Measurements from ENCODE around the gene TROAP. TPM values are rescaled to one million over a fixed set of nuclear protein-coding genes. Genes with fewer than 3 reads are reported as not detected.

Gene TROAP
- total RNA-seq, 1 experiment from 2014 or later = 135 TPM

DNA sequence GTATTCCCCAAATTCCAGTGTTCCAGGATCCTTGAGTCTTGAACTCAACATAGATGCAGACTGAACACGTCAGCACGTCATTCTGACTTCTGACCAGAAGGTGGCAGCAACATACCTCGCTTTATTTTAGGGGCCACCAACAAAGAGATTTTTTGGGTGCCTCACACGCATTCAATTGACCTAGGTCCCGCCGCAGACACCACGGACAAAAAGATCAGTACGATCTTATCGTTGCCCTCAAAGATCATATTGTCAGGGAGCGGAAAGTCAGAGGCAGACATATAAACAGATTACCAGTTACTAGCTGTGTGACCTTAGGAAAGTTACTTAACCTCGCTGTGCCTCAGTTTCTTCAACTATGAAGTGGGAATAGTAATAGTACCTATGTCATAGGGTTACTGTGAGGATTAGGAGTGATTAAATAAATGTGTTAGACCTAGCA lies 34.6 kb upstream of the TROAP start:
- H3K4me3 Mint-ChIP-seq (ENCODE audit: unreplicated experiment) = no peak overlapping the region
- H3K27me3 ChIP-seq (replicated peaks; ENCODE audit: control insufficient read depth, insufficient read depth, low read length) = no peaks in the 10 kb centered on the region
- no peak overlapping the region for H3K4me3 ChIP-seq (ENCODE audit: low read depth, low read length)
- no peak overlapping the region for H3K27ac Mint-ChIP-seq (ENCODE audit: unreplicated experiment)
- peaks cover 3% of the 10 kb centered on the region; the same call in 1 of the 2 replicates for H3K4me1 ChIP-seq
- DNase-seq = peak in 1 of 2 experiments; percentile 75
- TF ChIP-seq, protein P1, sequence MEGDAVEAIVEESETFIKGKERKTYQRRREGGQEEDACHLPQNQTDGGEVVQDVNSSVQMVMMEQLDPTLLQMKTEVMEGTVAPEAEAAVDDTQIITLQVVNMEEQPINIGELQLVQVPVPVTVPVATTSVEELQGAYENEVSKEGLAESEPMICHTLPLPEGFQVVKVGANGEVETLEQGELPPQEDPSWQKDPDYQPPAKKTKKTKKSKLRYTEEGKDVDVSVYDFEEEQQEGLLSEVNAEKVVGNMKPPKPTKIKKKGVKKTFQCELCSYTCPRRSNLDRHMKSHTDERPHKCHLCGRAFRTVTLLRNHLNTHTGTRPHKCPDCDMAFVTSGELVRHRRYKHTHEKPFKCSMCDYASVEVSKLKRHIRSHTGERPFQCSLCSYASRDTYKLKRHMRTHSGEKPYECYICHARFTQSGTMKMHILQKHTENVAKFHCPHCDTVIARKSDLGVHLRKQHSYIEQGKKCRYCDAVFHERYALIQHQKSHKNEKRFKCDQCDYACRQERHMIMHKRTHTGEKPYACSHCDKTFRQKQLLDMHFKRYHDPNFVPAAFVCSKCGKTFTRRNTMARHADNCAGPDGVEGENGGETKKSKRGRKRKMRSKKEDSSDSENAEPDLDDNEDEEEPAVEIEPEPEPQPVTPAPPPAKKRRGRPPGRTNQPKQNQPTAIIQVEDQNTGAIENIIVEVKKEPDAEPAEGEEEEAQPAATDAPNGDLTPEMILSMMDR (IDR thresholded peaks at IDR 0.05; ENCODE audit: insufficient read depth in 1 of 2, low read depth in 1 of 2, low read length in 1 of 2, severe bottlenecking in 1 of 2, unreplicated experiment in 1 of 2) = peak; percentile 77 to 96
- H3K36me3 Mint-ChIP-seq (ENCODE audit: insufficient read depth, unreplicated experiment) = no peaks in the 10 kb centered on the region
- peaks cover 3% of the 10 kb centered on the region for H3K27me3 Mint-ChIP-seq (ENCODE audit: insufficient read depth, unreplicated experiment)
- intact Hi-C loops (cut with micrococcal nuclease; ENCODE audit: unreplicated experiment) = loop anchor here (1.0 to 2.0 kb wide), 5 partner anchors 9 to 226 kb away; partner anchors contain the start of genes DNAJC22 and TROAP
- H3K9me3 ChIP-seq = no peaks in the 10 kb centered on the region
- POLR2A ChIA-PET = interaction anchor here (0.5 to 0.9 kb wide), 2 partner anchors 35 to 68 kb away, joined by 3 read pairs; partner anchors contain the start of gene TROAP
- BruUV-seq (replicated peaks) = no TSS peak
- CTCF ChIA-PET = interaction anchor here (0.6 to 2.4 kb wide), 15 partner anchors 9 to 292 kb away, joined by 3 to 41 read pairs (median 7); partner anchors contain the start of genes C1QL4 and TROAP
- H3K36me3 ChIP-seq (ENCODE audit: control insufficient read depth, insufficient read depth, low read length) = no peaks in the 10 kb centered on the region
- H3K4me1 Mint-ChIP-seq (ENCODE audit: low read depth, unreplicated experiment) = peaks cover 6% of the 10 kb centered on the region
- H3K9me3 Mint-ChIP-seq (ENCODE audit: unreplicated experiment) = no peaks in the 10 kb centered on the region

DNA sequence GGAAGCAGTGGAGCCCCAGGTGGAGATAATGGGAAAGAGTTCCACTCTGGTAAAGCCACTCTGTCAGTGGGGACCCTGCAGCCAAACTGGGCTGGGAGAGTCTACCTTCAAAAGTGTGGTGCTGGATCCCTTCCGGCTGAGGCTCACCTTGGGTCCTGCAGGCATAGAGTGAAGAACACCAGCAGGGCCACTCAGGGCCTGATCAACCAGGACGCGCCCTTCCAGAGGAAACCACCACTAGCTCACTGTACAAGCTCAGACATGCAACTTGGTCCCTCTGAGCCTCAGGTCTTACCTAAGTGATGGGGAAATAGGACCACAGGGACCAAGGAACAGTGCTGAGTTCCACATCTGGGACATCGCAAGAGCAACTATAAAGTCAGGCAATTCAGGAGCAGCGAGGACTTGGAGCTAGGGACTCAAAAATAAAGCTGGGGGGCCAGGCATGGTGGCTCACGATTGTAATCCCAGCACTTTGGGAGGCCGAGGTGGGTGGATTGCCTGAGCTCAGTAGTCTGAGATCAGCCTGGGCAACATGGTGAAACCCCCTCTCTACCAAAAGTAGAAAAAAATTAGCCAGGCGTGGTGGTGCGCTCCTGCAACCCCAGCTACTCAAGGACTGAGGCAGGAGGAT lies 34.0 kb upstream of the TROAP start:
- peaks cover 3% of the 10 kb centered on the region for H3K27me3 Mint-ChIP-seq (ENCODE audit: insufficient read depth, unreplicated experiment)
- no peaks in the 10 kb centered on the region for H3K9me3 Mint-ChIP-seq (ENCODE audit: unreplicated experiment)
- Histone ChIP-seq H3K36me3 (ENCODE audit: control insufficient read depth, insufficient read depth, low read length) (no peaks in the 10 kb centered on the region), H3K4me1 (no peaks in the 10 kb centered on the region), H3K4me3 (ENCODE audit: low read depth, low read length) (no peak overlapping the region), H3K9me3 (no peaks in the 10 kb centered on the region), H3K27me3 (replicated peaks; ENCODE audit: control insufficient read depth, insufficient read depth, low read length) (no peaks in the 10 kb centered on the region)
- TF ChIP-seq, protein P1 (IDR thresholded peaks at IDR 0.05; ENCODE audit: insufficient read depth in 1 of 2, low read depth in 1 of 2, low read length in 1 of 2, severe bottlenecking in 1 of 2, unreplicated experiment in 1 of 2) = no peak
- DNase-seq = peak in 1 of 2 experiments; percentile 30
- BruUV-seq (replicated peaks) = no TSS peak
- POLR2A ChIA-PET = interaction anchor here (0.5 to 0.9 kb wide), 2 partner anchors 34 to 68 kb away, joined by 3 read pairs; partner anchors contain the start of gene TROAP
- no peaks in the 10 kb centered on the region for H3K36me3 Mint-ChIP-seq (ENCODE audit: insufficient read depth, unreplicated experiment)
- H3K4me3 Mint-ChIP-seq (ENCODE audit: unreplicated experiment) = no peak overlapping the region
- H3K27ac Mint-ChIP-seq (ENCODE audit: unreplicated experiment) = no peak overlapping the region
- H3K4me1 Mint-ChIP-seq (ENCODE audit: low read depth, unreplicated experiment) = peaks cover 6% of the 10 kb centered on the region
- intact Hi-C loops (cut with micrococcal nuclease; ENCODE audit: unreplicated experiment) = loop anchor here (1.0 to 2.0 kb wide), 5 partner anchors 8 to 225 kb away; partner anchors contain the start of genes DNAJC22 and TROAP
- CTCF ChIA-PET = interaction anchor here (0.6 to 2.4 kb wide), 16 partner anchors 9 to 292 kb away, joined by 3 to 41 read pairs (median 6); partner anchors contain the start of genes C1QL4 and TROAP

DNA sequence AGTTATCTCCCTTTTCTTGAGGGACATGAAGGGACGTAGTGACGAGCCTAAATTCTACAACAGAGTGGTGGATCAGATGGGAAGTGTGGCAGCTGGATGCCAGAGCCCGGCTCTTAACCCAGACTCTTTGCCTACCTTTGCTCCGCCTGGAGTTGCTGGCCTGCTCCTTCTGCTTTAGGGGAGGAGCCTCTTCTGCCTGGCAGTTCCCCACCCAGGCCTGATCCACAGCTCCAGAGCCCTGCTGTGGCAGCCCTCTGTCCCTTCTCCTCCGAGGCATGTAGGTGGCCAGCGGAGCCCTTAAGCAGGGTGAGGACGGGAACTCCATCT lies 30.4 kb upstream of the TROAP start:
- POLR2A ChIA-PET = interaction anchor here (1.2 kb wide), 1 partner anchor 74 kb away, joined by 4 read pairs; the partner anchor contains the start of gene SPATS2
- Histone ChIP-seq H3K4me3 (ENCODE audit: low read depth, low read length) (no peak overlapping the region), H3K27me3 (replicated peaks; ENCODE audit: control insufficient read depth, insufficient read depth, low read length) (no peaks in the 10 kb centered on the region), H3K9me3 (no peaks in the 10 kb centered on the region), H3K4me1 (0 out of 2 replicates have a peak, but pooled peaks cover under 1% of the 10 kb centered on the region), H3K36me3 (ENCODE audit: control insufficient read depth, insufficient read depth, low read length) (no peaks in the 10 kb centered on the region)
- intact Hi-C loops (cut with micrococcal nuclease; ENCODE audit: unreplicated experiment) = no loop called here
- H3K4me3 Mint-ChIP-seq (ENCODE audit: unreplicated experiment) = no peak overlapping the region
- CTCF ChIA-PET = interaction anchor here (1.1 to 1.8 kb wide), 3 partner anchors 30 to 55 kb away, joined by 3 to 7 read pairs (median 3); partner anchors contain the start of gene TROAP
- BruUV-seq (replicated peaks) = no TSS peak
- peak in 1 of 2 experiments; percentile 32 for DNase-seq
- no peak overlapping the region for H3K27ac Mint-ChIP-seq (ENCODE audit: unreplicated experiment)
- H3K36me3 Mint-ChIP-seq (ENCODE audit: insufficient read depth, unreplicated experiment) = no peaks in the 10 kb centered on the region
- peaks cover 7% of the 10 kb centered on the region for H3K4me1 Mint-ChIP-seq (ENCODE audit: low read depth, unreplicated experiment)
- no peaks in the 10 kb centered on the region for H3K9me3 Mint-ChIP-seq (ENCODE audit: unreplicated experiment)
- TF ChIP-seq, protein P1 (IDR thresholded peaks at IDR 0.05; ENCODE audit: insufficient read depth in 1 of 2, low read depth in 1 of 2, low read length in 1 of 2, severe bottlenecking in 1 of 2, unreplicated experiment in 1 of 2) = no peak
- peaks cover 3% of the 10 kb centered on the region for H3K27me3 Mint-ChIP-seq (ENCODE audit: insufficient read depth, unreplicated experiment)
